Colonic mucosa (tissue), 4 donors: ENCODE results near the gene TRIM56. TPM values are rescaled to one million over a fixed set of nuclear protein-coding genes. Genes with fewer than 3 reads are reported as not detected.
A peak's percentile ranks its signal among the peaks of the same experiment; 100 is the strongest.
"Not testable (repeated sequence)": the region's sequence is repeated elsewhere in the genome, so short reads cannot be mapped to it uniquely, and the experiment has no call there.

Source experiments
- DNase-seq: peaks from one replicate; pipeline ENCODE4 v3.0.0-alpha.2; 2020
- H3K27ac ChIP-seq: fragments of 200-600 bp; one replicate; pipeline ENCODE4 v1.8.0; 2021
- H3K27me3 ChIP-seq: fragments of 200-600 bp; one replicate; pipeline ENCODE4 v1.8.0; 2021
- H3K36me3 ChIP-seq: fragments of 200-600 bp; one replicate; pipeline ENCODE4 v1.8.0; 2021
- H3K4me1 ChIP-seq: fragments of 200-600 bp; one replicate; pipeline ENCODE4 v1.8.0; 2021; ENCODE audit warnings: mild to moderate bottlenecking
- H3K4me3 ChIP-seq: fragments of 200-600 bp; one replicate; pipeline ENCODE4 v1.8.0; 2021
- H3K9ac ChIP-seq, 2 donors: one replicate each; pipeline ENCODE4 v1.7.0; 2013; ENCODE audit warnings: control low read depth in 2 of 2, low read depth in 2 of 2, low read length in 2 of 2
- H3K9me3 ChIP-seq: fragments of 200-600 bp; one replicate; pipeline ENCODE4 v1.8.0; 2021
- CTCF ChIP-seq: fragments of 200-600 bp; IDR thresholded peaks from one replicate; pipeline ENCODE4 v1.8.0; 2022; ENCODE audit warnings: antibody characterized with exemption, mild to moderate bottlenecking
- intact Hi-C: fragments of 100-400 bp; cut with DNase I; formaldehyde crosslinking; loops from one replicate; pipeline ENCODE4 v1.14.1; 2022
- total RNA-seq, 2 donors: library from RNA; stranded (reverse); fragmentation: NEBNext Ultra II Directional in 1 of 2; extraction: Animal tissue kit (Norgen Biotek cat#: 25700) in 1 of 2; gene quantifications; one replicate each; pipeline ENCODE4 v1.2.1, GENCODE V29; 2021
- donor health status: healthy.
- donor health status: DM: no; HTN: no; CAD: no.
- donor health status: DM: no; HTN: no; CAD: no.

The TRIM56 gene
- total RNA-seq, 2 donors from 2014 or later = 33.7 to 47.9 TPM

- intact Hi-C loops = no loop called here
- Histone ChIP-seq H3K27me3 (no peaks in the 10 kb centered on the region), H3K36me3 (no peaks in the 10 kb centered on the region), H3K27ac (no peak overlapping the region), H3K9me3 (no peaks in the 10 kb centered on the region), H3K4me3 (no peak overlapping the region), H3K4me1 (no peaks in the 10 kb centered on the region), H3K9ac (no peak overlapping the region)
- TF ChIP-seq CTCF = no peak
- no peak for DNase-seq
Measured at GRCh38 chr7:101120315-101120714, 35.0 kb downstream of the TRIM56 start.

- H3K4me3 ChIP-seq, H3K4me1 ChIP-seq, H3K9me3 ChIP-seq, intact Hi-C loops, H3K36me3 ChIP-seq, DNase-seq, H3K27me3 ChIP-seq, H3K9ac ChIP-seq: not testable (repeated sequence)
- H3K27ac ChIP-seq = peak overlapping the region; percentile 63
Measured at GRCh38 chr7:101121631-101121990, 36.3 kb downstream of the TRIM56 start.

GRCh38 chr7:101121991-101122932 is 37.0 kb downstream of the TRIM56 start:
- Histone ChIP-seq H3K27me3 (no peaks in the 10 kb centered on the region), H3K4me1 (peaks cover 4% of the 10 kb centered on the region), H3K4me3 (peak overlapping the region; percentile 12), H3K9me3 (no peaks in the 10 kb centered on the region), H3K27ac (peak overlapping the region; percentile 63), H3K9ac (peak overlapping the region; percentile 58 to 77), H3K36me3 (no peaks in the 10 kb centered on the region)
- DNase-seq = peak; percentile 39
- intact Hi-C loops = no loop called here
- TF ChIP-seq CTCF = no peak

GRCh38 chr7:101122933-101123702 is 37.8 kb downstream of the TRIM56 start:
- no peak for TF ChIP-seq CTCF
- H3K27ac ChIP-seq = peak overlapping the region; percentile 63
- H3K27me3 ChIP-seq = no peaks in the 10 kb centered on the region
- peaks cover 4% of the 10 kb centered on the region for H3K4me1 ChIP-seq
- no peak overlapping the region for H3K9ac ChIP-seq
- H3K4me3 ChIP-seq = no peak overlapping the region
- intact Hi-C loops = no loop called here
- no peak for DNase-seq
- H3K9me3 ChIP-seq = no peaks in the 10 kb centered on the region
- no peaks in the 10 kb centered on the region for H3K36me3 ChIP-seq

- DNase-seq = no peak
- Histone ChIP-seq H3K27ac (no peak overlapping the region), H3K4me3 (no peak overlapping the region), H3K9me3 (no peaks in the 10 kb centered on the region), H3K4me1 (peaks cover 4% of the 10 kb centered on the region), H3K9ac (no peak overlapping the region), H3K27me3 (no peaks in the 10 kb centered on the region), H3K36me3 (no peaks in the 10 kb centered on the region)
- intact Hi-C loops = no loop called here
- no peak for TF ChIP-seq CTCF
Measured at GRCh38 chr7:101123703-101124068, 38.4 kb downstream of the TRIM56 start.
